Transverse colon (tissue), 3 donors: ENCODE measurements around the gene ANXA1.

ENCODE experiments used
- POLR2A ChIP-seq: fragments of 450-650 bp; IDR thresholded peaks from one replicate; pipeline ENCODE4 v1.6.1; 2016; ENCODE audit warnings: antibody characterized with exemption, mild to moderate bottlenecking, moderate library complexity
- TF ChIP-seq, protein P1 (sequence below), 5 experiments: fragments of 200-600 bp in 3 of 5; fragments of 450-650 bp in 2 of 5; sonication (generic) in 3 of 5; IDR thresholded peaks; 1 replicate in 2 of 5; 2 replicates in 3 of 5; pipeline ENCODE4 v1.5.1; 2016 to 2017; ENCODE audit warnings: antibody characterized with exemption in 5 of 5, inconsistent platforms in 3 of 5, mild to moderate bottlenecking in 2 of 5, moderate library complexity in 1 of 5

DNA sequence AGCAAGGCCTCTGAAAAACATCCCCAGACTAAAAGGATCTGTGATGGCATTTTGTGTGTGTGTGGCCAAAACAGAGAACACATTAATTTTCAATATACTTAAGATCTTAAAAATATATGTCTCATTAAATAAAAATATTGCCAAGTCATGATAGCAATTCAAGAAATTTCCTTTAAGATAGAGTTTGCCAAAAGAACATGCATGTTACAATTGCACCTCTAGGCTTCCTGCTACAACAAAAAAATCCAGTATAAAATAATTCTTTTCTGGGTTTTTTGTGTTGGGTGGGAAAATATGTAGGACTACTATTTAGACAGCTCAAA lies 5.2 kb downstream of the ANXA1 start:
- no peak for TF ChIP-seq POLR2A
- TF ChIP-seq, protein P1, sequence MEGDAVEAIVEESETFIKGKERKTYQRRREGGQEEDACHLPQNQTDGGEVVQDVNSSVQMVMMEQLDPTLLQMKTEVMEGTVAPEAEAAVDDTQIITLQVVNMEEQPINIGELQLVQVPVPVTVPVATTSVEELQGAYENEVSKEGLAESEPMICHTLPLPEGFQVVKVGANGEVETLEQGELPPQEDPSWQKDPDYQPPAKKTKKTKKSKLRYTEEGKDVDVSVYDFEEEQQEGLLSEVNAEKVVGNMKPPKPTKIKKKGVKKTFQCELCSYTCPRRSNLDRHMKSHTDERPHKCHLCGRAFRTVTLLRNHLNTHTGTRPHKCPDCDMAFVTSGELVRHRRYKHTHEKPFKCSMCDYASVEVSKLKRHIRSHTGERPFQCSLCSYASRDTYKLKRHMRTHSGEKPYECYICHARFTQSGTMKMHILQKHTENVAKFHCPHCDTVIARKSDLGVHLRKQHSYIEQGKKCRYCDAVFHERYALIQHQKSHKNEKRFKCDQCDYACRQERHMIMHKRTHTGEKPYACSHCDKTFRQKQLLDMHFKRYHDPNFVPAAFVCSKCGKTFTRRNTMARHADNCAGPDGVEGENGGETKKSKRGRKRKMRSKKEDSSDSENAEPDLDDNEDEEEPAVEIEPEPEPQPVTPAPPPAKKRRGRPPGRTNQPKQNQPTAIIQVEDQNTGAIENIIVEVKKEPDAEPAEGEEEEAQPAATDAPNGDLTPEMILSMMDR (IDR thresholded peaks at IDR 0.05) = no peak
